CD8-positive, alpha-beta memory T cell (primary cell): ENCODE measurements around the gene CCM2. TPM values are rescaled to one million over a fixed set of nuclear protein-coding genes. Genes with fewer than 3 reads are reported as not detected.

Experiments
- CTCF ChIA-PET: fragments of 350-600 bp; sonication (Branson Sonifier 250); formaldehyde crosslinking; loops from one replicate; lab custom pipeline; 2021; ENCODE audit warnings: antibody characterized with exemption; lab: Charles Lee
- POLR2A ChIA-PET: fragments of 350-600 bp; sonication (Branson Sonifier 250); formaldehyde crosslinking; loops from one replicate; lab custom pipeline; 2021; ENCODE audit warnings: antibody characterized with exemption; lab: Charles Lee
- DNase-seq, 5 donors: peaks; one replicate each; pipeline versions ENCODE4 v3.0.0 to v3.0.0-alpha.2; 2020 to 2022; ENCODE audit warnings: mixed read lengths in 1 of 5
- H3K27ac ChIP-seq: one replicate; pipeline ENCODE4 v1.7.0; 2013; ENCODE audit warnings: low read depth, mild to moderate bottlenecking, low read length, moderate library complexity
- H3K27me3 ChIP-seq: 2 replicates; pipeline ENCODE4 v1.7.0; 2013; ENCODE audit warnings: low read length, mild to moderate bottlenecking; ENCODE audit not compliant: insufficient read depth, poor library complexity, severe bottlenecking
- H3K36me3 ChIP-seq: 2 replicates; pipeline ENCODE4 v1.7.0; 2013; ENCODE audit warnings: mild to moderate bottlenecking, low read length, moderate library complexity; ENCODE audit not compliant: insufficient read depth
- H3K4me1 ChIP-seq: 2 replicates; pipeline ENCODE4 v1.7.0; 2013; ENCODE audit warnings: mild to moderate bottlenecking, low read length, moderate library complexity; ENCODE audit not compliant: insufficient read depth
- H3K4me3 ChIP-seq: 2 replicates; pipeline ENCODE4 v1.7.0; 2013; ENCODE audit warnings: mild to moderate bottlenecking, low read length
- H3K9me3 ChIP-seq: 2 replicates; pipeline ENCODE4 v1.7.0; 2013; ENCODE audit warnings: mild to moderate bottlenecking, low read length
- H3K27ac Mint-ChIP-seq, 8 donors: one replicate each; pipeline ENCODE4 v1.8.0; 2020 to 2021; ENCODE audit warnings: mixed read lengths in 8 of 8, mild to moderate bottlenecking in 6 of 8, inconsistent platforms in 3 of 8, moderate library complexity in 3 of 8
- H3K27me3 Mint-ChIP-seq, 2 donors: one replicate each; pipeline ENCODE4 v1.8.0; 2020 to 2021; ENCODE audit warnings: mixed read lengths in 2 of 2, mild to moderate bottlenecking in 1 of 2, moderate library complexity in 1 of 2
- H3K36me3 Mint-ChIP-seq, 3 donors: one replicate each; pipeline ENCODE4 v1.8.0; 2020 to 2021; ENCODE audit warnings: mixed read lengths in 3 of 3, inconsistent platforms in 1 of 3, mild to moderate bottlenecking in 1 of 3
- H3K4me1 Mint-ChIP-seq, 3 donors: one replicate each; pipeline ENCODE4 v1.8.0; 2020 to 2021; ENCODE audit warnings: mixed read lengths in 3 of 3, inconsistent platforms in 1 of 3, mild to moderate bottlenecking in 1 of 3
- H3K4me3 Mint-ChIP-seq, 7 donors: one replicate each; pipeline ENCODE4 v1.8.0; 2020 to 2021; ENCODE audit warnings: mixed read lengths in 7 of 7, mild to moderate bottlenecking in 6 of 7, moderate library complexity in 4 of 7, inconsistent platforms in 2 of 7
- H3K9me3 Mint-ChIP-seq, 5 donors: one replicate each; pipeline ENCODE4 v1.8.0; 2020 to 2022; ENCODE audit warnings: mixed read lengths in 5 of 5, mild to moderate bottlenecking in 3 of 5, moderate library complexity in 2 of 5, inconsistent platforms in 1 of 5
- polyA plus RNA-seq: library from polyadenylated mRNA; unstranded; fragments of 300-500 nt; fragmentation: Illumina TruSeq; gene quantifications from one replicate; pipeline ENCODE4 v1.2.3, GENCODE V29; 2021
- total RNA-seq, 2 experiments: library from RNA; stranded (reverse); gene quantifications; one replicate each; pipeline ENCODE4 v1.2.3, GENCODE V29; 2021

CCM2 gene
- total and polyA plus RNA-seq, 3 experiments from 2014 or later: 70.6 to 81.1 (median 74.8) TPM

DNA sequence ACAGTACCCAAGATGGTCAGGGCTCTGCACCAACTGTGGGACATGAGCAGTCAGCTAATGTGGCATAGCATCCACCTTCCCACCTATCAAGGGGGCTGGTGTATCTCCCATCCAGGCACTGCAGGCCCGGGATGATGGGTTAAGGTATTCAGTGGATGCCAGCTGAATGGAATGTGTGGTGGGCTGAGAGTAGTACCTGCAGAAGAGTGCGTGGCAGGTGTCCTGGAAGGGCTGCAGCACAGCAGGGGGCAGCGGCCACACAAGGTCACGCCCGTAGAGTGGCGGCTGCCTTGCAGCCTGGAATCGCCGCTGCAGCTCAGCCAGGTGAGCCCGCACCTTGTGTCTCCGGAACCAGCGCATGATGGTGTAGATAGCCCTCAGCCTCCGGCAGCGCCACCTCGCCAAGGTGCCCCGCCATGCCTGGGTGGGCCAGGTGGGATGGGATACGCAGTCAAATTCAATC lies 34.5 kb upstream of the CCM2 start:
- peaks cover 21% of the 10 kb centered on the region for H3K36me3 ChIP-seq
- H3K9me3 ChIP-seq: no peaks in the 10 kb centered on the region
- Mint-ChIP-seq H3K27me3 (peaks cover 0 to 2% of the 10 kb centered on the region in 2 donors), H3K36me3 (peaks cover 4 to 64% (median 5%) of the 10 kb centered on the region in 3 donors), H3K9me3 (peaks cover 0 to 2% (median 0%) of the 10 kb centered on the region in 5 donors), H3K27ac (peak overlapping the region in 3 of 8 donors; percentile 17 to 79 (median 69)), H3K4me3 (no peak overlapping the region), H3K4me1 (peaks cover 0 to 7% (median 2%) of the 10 kb centered on the region in 3 donors)
- DNase-seq: no peak
- no peak overlapping the region for H3K4me3 ChIP-seq
- ChIA-PET CTCF (interaction anchor here (1.8 to 2.6 kb wide), 2 partner anchors 9 to 34 kb away, joined by 4 to 18 read pairs; partner anchors contain the start of gene CCM2), POLR2A (no interaction called here)
- no peaks in the 10 kb centered on the region for H3K27me3 ChIP-seq
- H3K27ac ChIP-seq: no peak overlapping the region
- H3K4me1 ChIP-seq: no peaks in the 10 kb centered on the region

DNA sequence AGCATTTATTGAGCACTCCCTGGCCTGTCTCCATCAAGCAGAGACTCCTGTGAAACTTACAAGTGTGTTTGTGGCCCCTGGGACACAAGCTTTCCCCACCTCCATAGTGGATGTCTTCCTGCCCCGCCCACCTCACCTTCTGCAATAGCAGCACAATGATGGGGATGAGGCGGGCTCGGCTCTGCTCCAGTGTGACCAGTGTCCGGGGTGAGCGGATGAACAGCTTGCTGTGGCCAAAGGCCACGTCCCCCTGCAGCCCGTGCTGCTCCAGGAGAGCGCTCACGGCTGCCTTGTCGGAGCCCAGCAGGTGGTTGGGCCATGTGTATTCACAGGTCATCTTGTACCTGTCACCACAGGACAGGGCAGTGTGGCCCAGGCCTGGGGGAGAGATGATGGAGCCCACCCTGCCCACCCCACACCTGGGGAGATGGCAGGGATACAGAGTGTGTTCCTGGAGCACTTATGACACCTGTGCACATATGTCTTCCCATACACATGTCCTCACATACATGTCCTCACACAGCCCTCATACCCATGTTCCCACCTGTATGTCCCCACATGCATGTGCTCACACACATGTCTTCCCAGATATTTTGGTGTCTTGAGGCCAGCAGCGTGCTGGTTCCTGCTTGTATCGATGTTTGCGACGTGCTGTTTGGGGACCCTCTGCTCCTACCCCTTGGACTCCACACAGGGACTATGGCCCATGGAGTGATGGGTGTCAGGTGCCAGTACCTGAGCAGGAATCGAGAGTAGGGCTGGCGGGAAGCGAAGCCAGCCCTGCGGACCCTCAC lies 33.9 kb upstream of the CCM2 start:
- peaks cover 21% of the 10 kb centered on the region for H3K36me3 ChIP-seq
- Mint-ChIP-seq H3K27me3 (peaks cover 0 to 2% of the 10 kb centered on the region in 2 donors), H3K9me3 (peaks cover 0 to 2% (median 0%) of the 10 kb centered on the region in 5 donors), H3K27ac (peak overlapping the region in 6 of 8 donors; percentile 2 to 76 (median 23)), H3K4me1 (peaks cover 0 to 5% (median 2%) of the 10 kb centered on the region in 3 donors), H3K36me3 (peaks cover 4 to 71% (median 5%) of the 10 kb centered on the region in 3 donors), H3K4me3 (no peak overlapping the region)
- no peak overlapping the region for H3K4me3 ChIP-seq
- no peak overlapping the region for H3K27ac ChIP-seq
- ChIA-PET CTCF (interaction anchor here (1.8 to 2.6 kb wide), 2 partner anchors 8 to 33 kb away, joined by 4 to 18 read pairs; partner anchors contain the start of gene CCM2), POLR2A (no interaction called here)
- no peaks in the 10 kb centered on the region for H3K9me3 ChIP-seq
- DNase-seq: peak in 1 of 5 donors; percentile 42
- H3K4me1 ChIP-seq: no peaks in the 10 kb centered on the region
- H3K27me3 ChIP-seq: no peaks in the 10 kb centered on the region

DNA sequence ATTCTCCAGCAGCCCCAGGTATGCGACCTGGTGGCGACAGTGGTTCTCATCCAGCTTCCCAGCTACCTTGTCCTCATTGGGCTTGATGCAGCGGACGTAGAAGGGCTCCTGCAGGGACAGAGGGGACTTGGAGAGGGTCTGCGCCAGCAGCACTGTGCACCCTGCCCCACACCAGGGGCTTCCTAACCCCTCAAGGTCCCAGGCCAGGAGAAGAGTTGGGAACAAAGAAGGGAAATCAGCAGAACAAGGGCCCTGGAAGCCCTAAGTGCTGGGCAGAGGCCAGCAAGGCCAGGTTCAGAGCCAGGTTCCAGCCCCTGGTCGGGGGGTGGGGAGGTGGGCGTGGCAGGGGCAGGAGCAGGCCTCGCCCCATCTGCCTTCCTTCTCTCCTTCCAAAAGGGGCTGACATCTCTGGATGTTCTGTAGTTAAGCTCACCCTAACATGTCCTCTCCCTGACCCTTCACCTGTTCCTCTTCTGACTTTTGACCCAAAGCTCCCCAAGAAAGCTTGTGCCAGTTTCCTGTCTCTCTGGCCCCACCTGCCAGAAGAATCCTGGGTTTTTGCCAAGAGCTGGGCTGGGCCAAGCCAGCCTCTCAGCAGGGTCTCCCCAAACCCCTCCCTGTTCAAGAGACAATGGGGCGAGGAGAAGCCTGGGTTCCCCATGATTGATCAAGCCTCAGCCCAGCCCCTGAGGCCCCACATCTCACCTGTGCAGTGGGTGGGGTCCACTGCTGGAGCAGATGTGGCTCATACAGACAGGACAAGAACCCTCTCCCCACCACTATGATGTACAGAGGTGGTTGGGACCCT lies 33.1 kb upstream of the CCM2 start:
- ChIA-PET POLR2A (no interaction called here), CTCF (no interaction called here)
- H3K9me3 ChIP-seq: no peaks in the 10 kb centered on the region
- peaks cover 0 to 2% of the 10 kb centered on the region in 2 donors for H3K27me3 Mint-ChIP-seq
- H3K9me3 Mint-ChIP-seq: peaks cover 0 to 2% (median 0%) of the 10 kb centered on the region in 5 donors
- peaks cover 4 to 79% (median 5%) of the 10 kb centered on the region in 3 donors for H3K36me3 Mint-ChIP-seq
- H3K4me1 ChIP-seq: no peaks in the 10 kb centered on the region
- DNase-seq: peak in 1 of 5 donors; percentile 40
- H3K4me3 Mint-ChIP-seq: no peak overlapping the region
- H3K4me1 Mint-ChIP-seq: peaks cover 0 to 9% (median 2%) of the 10 kb centered on the region in 3 donors
- H3K27ac ChIP-seq: no peak overlapping the region
- H3K4me3 ChIP-seq: no peak overlapping the region
- peaks cover 21% of the 10 kb centered on the region for H3K36me3 ChIP-seq
- peak overlapping the region in 4 of 8 donors; percentile 2 to 79 (median 29) for H3K27ac Mint-ChIP-seq
- H3K27me3 ChIP-seq: no peaks in the 10 kb centered on the region

DNA sequence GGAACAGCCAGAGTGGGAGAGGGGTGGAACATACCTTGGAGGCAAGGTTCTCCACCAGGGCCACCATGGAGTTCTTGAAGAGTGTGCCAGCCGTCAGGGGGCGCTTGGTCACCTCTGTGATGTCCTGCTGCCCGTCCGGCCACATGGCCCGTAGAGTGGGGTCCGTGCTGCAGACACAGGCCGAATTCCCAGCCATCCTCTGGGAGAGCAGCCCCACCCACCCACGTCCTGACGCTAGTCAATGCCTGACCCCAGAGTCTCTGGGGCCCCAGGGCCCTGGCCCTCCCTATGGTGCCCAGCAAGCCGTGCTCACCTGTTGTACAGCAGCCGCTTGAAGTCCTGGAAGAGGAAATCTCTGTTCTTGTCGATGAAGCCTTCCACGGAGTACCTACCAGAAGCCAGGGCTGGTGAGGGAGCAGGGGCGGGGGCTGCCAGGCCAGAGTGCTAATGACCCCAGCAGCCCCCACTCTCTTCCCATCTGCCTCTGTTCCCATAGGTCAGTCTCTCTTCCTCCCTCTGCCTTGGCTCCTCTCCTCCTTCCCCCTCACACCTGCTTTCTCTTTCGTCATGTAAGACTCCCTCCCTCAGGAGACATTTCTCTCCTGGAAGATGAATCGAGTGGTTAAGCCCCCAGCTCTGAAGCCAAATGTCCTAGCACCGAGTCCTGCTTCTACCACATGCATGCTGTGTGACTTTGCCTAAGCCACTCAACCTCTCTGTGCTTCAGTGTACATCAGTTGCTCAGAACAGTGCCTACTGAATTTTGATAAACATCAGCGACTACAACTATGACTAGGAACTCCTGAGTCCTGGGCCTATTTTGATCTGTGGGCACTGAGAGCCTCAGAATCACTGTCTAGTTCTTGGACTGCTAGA lies 32.2 kb upstream of the CCM2 start:
- H3K9me3 ChIP-seq: no peaks in the 10 kb centered on the region
- H3K36me3 Mint-ChIP-seq: peaks cover 4 to 88% (median 5%) of the 10 kb centered on the region in 3 donors
- DNase-seq: peak in 1 of 5 donors; percentile 36
- ChIA-PET POLR2A (no interaction called here), CTCF (no interaction called here)
- peaks cover 22% of the 10 kb centered on the region for H3K36me3 ChIP-seq
- H3K4me3 Mint-ChIP-seq: no peak overlapping the region
- H3K9me3 Mint-ChIP-seq: peaks cover 0 to 2% (median 0%) of the 10 kb centered on the region in 5 donors
- H3K27ac Mint-ChIP-seq: peak overlapping the region in 7 of 8 donors; percentile 11 to 97 (median 79)
- H3K27ac ChIP-seq: no peak overlapping the region
- peaks cover 0 to 2% of the 10 kb centered on the region in 2 donors for H3K27me3 Mint-ChIP-seq
- no peak overlapping the region for H3K4me3 ChIP-seq
- H3K4me1 Mint-ChIP-seq: peaks cover 0 to 15% (median 2%) of the 10 kb centered on the region in 3 donors
- no peaks in the 10 kb centered on the region for H3K27me3 ChIP-seq
- H3K4me1 ChIP-seq: peaks cover under 1% of the 10 kb centered on the region

DNA sequence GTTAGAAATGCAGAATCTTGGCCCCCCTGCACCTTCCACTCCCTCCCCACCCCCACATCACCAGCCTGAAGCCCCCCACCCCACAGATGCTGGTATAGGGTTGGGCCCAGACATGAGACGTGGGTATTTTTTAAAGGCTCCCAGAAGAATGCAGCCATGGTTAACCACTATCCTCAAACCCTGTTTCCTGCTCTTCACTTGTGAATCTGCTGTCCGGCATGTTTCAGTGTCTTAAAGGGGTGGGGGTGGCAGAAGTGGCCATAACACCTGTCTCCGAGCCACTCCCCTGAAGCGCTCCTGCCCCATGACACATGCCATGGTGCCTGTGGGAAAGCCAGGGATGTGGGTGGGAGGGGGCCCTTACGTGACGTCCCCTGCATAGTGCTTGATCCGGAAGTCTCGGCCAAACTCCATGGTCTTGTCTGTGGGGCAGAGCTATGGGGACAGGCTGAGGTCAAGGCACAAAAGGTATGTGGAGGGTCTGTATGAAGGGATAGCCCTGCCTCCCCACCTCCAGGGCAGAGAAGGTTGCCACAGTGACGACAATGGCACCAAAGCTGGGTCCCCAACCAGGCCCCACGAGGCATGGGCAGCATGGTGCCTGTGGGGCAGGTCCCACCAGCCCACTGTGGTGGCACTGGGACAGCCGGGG lies 30.8 kb upstream of the CCM2 start:
- peaks cover 6 to 26% (median 7%) of the 10 kb centered on the region in 3 donors for H3K4me1 Mint-ChIP-seq
- H3K27me3 ChIP-seq: no peaks in the 10 kb centered on the region
- H3K4me3 Mint-ChIP-seq: peak overlapping the region in 1 of 7 donors; percentile 37
- H3K36me3 Mint-ChIP-seq: peaks cover 4 to 92% (median 5%) of the 10 kb centered on the region in 3 donors
- H3K9me3 Mint-ChIP-seq: no peaks in the 10 kb centered on the region
- peak overlapping the region in 4 of 8 donors; percentile 11 to 97 (median 44) for H3K27ac Mint-ChIP-seq
- ChIA-PET POLR2A (no interaction called here), CTCF (no interaction called here)
- no peak overlapping the region for H3K27ac ChIP-seq
- H3K4me1 ChIP-seq: peaks cover 14% of the 10 kb centered on the region
- no peaks in the 10 kb centered on the region for H3K27me3 Mint-ChIP-seq
- no peak overlapping the region for H3K4me3 ChIP-seq
- DNase-seq: no peak
- H3K36me3 ChIP-seq: peaks cover 36% of the 10 kb centered on the region
- H3K9me3 ChIP-seq: no peaks in the 10 kb centered on the region

DNA sequence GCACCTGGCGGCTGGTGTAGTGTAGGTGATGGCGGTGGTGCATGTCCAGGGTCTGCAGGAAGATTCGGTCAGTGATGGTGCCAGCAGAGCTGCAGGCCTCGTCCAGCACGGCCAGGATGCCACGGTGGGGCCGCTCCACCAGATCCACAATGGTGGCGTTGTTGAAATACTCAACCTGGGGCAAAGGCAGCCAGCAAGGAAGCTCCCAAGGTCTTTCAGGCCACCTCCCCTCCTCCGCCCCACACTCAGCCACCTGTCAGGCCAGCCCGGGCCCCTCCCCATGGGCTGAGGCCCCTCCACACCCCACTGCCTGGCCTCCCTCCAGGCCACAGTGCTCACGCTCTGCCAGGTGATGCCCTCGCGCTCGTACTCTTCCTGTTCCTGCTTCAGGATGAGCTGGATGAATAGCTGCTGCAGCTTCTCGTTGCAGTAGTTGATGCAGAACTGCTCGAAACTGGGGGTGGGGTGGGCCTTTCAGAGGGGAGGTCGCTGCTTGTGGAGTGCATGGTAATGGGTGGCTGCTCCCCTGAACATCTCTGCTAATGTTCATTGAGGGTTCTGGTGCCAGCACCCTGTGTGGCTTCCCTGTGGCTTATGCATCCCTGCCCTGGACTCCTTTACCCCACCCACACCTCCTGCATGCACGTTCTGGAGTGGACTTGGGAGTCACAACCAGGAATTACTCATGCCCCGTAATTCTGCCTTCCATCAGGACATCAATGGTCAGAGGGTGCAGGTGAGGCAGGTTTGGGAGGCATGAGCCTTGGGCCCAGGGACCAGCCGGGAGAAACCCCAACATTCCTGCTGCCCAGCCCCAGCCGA lies 30.1 kb upstream of the CCM2 start:
- Mint-ChIP-seq H3K27me3 (no peaks in the 10 kb centered on the region), H3K4me1 (peaks cover 9 to 34% (median 13%) of the 10 kb centered on the region in 3 donors), H3K9me3 (no peaks in the 10 kb centered on the region), H3K36me3 (peaks cover 4 to 96% (median 5%) of the 10 kb centered on the region in 3 donors), H3K4me3 (no peak overlapping the region), H3K27ac (peak overlapping the region in 3 of 8 donors; percentile 41 to 60 (median 43))
- no peak for DNase-seq
- ChIA-PET CTCF (interaction anchor here (0.6 to 1.8 kb wide), 2 partner anchors 113 to 167 kb away, joined by 4 read pairs; no protein-coding TSS in a partner anchor), POLR2A (interaction anchor here (0.5 to 0.6 kb wide), 2 partner anchors 55 to 315 kb away, joined by 4 to 7 read pairs; no protein-coding TSS in a partner anchor)
- H3K4me1 ChIP-seq: peaks cover 21% of the 10 kb centered on the region
- peaks cover 44% of the 10 kb centered on the region for H3K36me3 ChIP-seq
- H3K27me3 ChIP-seq: no peaks in the 10 kb centered on the region
- no peak overlapping the region for H3K27ac ChIP-seq
- H3K9me3 ChIP-seq: no peaks in the 10 kb centered on the region
- H3K4me3 ChIP-seq: no peak overlapping the region
